PC-9 (cell line): ENCODE data around the gene ELP4. TPM values are rescaled to one million over a fixed set of nuclear protein-coding genes. Genes with fewer than 3 reads are reported as not detected.

ENCODE experiments used
- BruUV-seq: library from RNA; stranded (reverse); fragments of 400-500 nt; replicated peaks from 2 replicates; lab custom pipeline; 2021; lab: Mats Ljungman, UMichigan
- CTCF ChIA-PET: fragments of 300-600 bp; sonication (Branson Sonifier 250); formaldehyde crosslinking; loops from one replicate; lab custom pipeline; 2022; ENCODE audit warnings: antibody characterized with exemption; lab: Charles Lee
- POLR2A ChIA-PET: fragments of 300-600 bp; sonication (Branson Sonifier 250); formaldehyde crosslinking; loops from one replicate; lab custom pipeline; 2022; ENCODE audit warnings: antibody characterized with exemption; ENCODE audit not compliant: unreplicated experiment; lab: Charles Lee
- DNase-seq, 2 experiments: peaks; one replicate each; pipeline versions ENCODE4 v3.0.0 to v3.0.0-alpha.2; 2015 to 2022; ENCODE audit warnings: mixed read lengths in 1 of 2
- H2AFZ ChIP-seq: fragments of 200-600 bp; sonication (generic); 2 replicates; pipeline ENCODE4 v1.8.1; 2017; ENCODE audit warnings: antibody characterized with exemption
- H3F3A ChIP-seq: fragments of 200-600 bp; sonication (generic); 2 replicates; pipeline ENCODE4 v1.8.1; 2017; ENCODE audit warnings: antibody characterized with exemption, mild to moderate bottlenecking, low read depth; ENCODE audit not compliant: insufficient read depth
- H3K27ac ChIP-seq: fragments of 200-600 bp; sonication (generic); 2 replicates; pipeline ENCODE4 v1.6.1; 2016; ENCODE audit warnings: mixed run types
- H3K27me3 ChIP-seq: fragments of 200-600 bp; sonication (generic); 2 replicates; pipeline ENCODE4 v1.6.1; 2016; ENCODE audit warnings: low read depth, mixed run types; ENCODE audit not compliant: insufficient read depth
- H3K36me3 ChIP-seq: fragments of 200-600 bp; sonication (generic); 2 replicates; pipeline ENCODE4 v1.6.1; 2016; ENCODE audit warnings: low read depth, mixed run types
- H3K4me1 ChIP-seq: fragments of 200-600 bp; sonication (generic); replicated peaks from 2 replicates; pipeline ENCODE4 v1.6.1; 2016; ENCODE audit warnings: mixed run types; ENCODE audit not compliant: insufficient read depth
- H3K4me2 ChIP-seq: fragments of 200-600 bp; sonication (generic); 2 replicates; pipeline ENCODE4 v1.6.1; 2017; ENCODE audit warnings: mixed run types
- H3K4me3 ChIP-seq: fragments of 200-600 bp; sonication (generic); 2 replicates; pipeline ENCODE4 v1.6.1; 2016; ENCODE audit warnings: mixed run types
- H3K79me2 ChIP-seq: fragments of 200-600 bp; sonication (generic); 2 replicates; pipeline ENCODE4 v1.6.1; 2017; ENCODE audit warnings: low read depth, mixed run types
- H3K9me2 ChIP-seq: fragments of 200-600 bp; sonication (generic); 2 replicates; pipeline ENCODE4 v1.8.1; 2017; ENCODE audit warnings: mild to moderate bottlenecking; ENCODE audit not compliant: insufficient read depth
- H3K9me3 ChIP-seq: fragments of 200-600 bp; sonication (generic); 2 replicates; pipeline ENCODE4 v1.8.1; 2016; ENCODE audit warnings: low read depth; ENCODE audit not compliant: insufficient read depth
- H4K20me1 ChIP-seq: fragments of 200-600 bp; sonication (generic); 2 replicates; pipeline ENCODE4 v1.8.1; 2017; ENCODE audit not compliant: insufficient read depth
- EZH2 ChIP-seq: fragments of 200-600 bp; sonication (generic); IDR thresholded peaks from 2 replicates; pipeline ENCODE4 v1.8.0; 2017; ENCODE audit warnings: antibody characterized with exemption, low read depth
- intact Hi-C: fragments of 100-400 bp; cut with micrococcal nuclease; formaldehyde crosslinking; loops from one replicate; pipeline ENCODE4 v1.10.0; 2022; ENCODE audit not compliant: unreplicated experiment
- total RNA-seq: library from RNA; stranded (reverse); gene quantifications from 2 replicates; pipeline ENCODE4 v1.2.3, GENCODE V29; 2021
- TF ChIP-seq, protein P1 (sequence below): fragments of 200-600 bp; sonication (generic); conservative IDR thresholded peaks from 2 replicates; pipeline ENCODE4 v1.6.1; 2017; ENCODE audit warnings: mixed run types, antibody characterized with exemption, mild to moderate bottlenecking, moderate library complexity

ELP4 gene
- total RNA-seq, 1 experiment from 2014 or later: 20.5 TPM

DNA sequence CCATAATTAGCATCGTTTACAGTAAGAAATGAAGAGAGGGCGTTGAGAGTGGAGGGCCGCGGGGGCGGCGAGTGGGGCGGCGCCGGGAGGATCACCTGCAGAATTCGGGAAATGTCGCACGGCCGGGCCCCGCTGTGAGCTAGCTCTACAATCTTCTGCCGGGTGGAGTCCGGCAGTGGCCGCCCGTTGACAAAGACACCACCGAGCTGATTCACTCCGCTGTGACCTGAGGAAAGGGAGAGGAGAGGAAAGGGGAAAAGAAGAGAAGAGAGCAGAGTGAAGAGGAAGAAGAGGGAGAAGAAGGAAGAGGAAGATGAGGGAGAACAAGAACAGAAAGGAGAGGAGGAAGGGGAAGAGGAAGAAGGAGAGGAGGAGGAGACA is 293.0 kb downstream of the ELP4 start:
- BruUV-seq: no TSS peak
- no peaks in the 10 kb centered on the region for H3K27me3 ChIP-seq
- no peaks in the 10 kb centered on the region for H3F3A ChIP-seq

DNA sequence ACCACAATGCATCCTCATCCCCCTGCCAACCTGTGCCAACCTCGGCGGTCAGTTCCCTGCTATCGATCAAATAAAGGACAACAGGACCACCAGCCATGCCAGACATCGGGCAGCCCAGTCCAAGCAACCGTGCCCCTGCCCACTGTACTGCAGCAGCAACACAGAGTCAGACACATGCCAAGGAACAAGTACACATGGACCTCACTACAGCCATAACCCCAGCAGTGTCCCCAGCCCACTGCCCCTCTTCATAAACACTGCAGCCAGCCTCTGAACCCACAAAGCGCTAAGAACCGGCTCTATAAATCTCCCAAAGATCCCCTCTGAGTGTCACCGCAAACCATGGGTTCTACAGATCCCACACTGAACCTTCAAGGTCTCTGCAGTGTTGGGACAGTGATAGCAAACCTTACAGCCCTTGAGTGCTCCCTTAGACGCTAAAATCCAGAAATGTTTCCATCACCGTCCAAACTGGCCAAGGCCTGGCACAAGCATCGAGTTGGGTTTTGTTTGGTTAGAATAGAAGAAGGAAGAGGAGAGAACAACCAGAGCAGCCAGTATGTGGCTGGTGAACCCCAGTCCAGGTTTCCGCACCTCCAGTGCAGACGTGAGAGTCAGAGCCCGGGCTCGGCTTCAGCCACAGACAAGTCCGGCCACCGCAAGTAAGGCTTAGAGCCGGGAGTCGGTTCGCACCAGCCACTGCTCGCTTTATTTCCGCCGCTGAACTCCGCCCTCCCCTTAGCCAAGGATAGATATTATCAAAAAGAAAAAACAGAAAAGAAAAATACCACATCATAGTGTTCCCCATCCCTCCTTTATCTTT is 293.6 kb downstream of the ELP4 start:
- Histone ChIP-seq H2AFZ (no peak overlapping the region), H3K4me1 (peaks cover 9% of the 10 kb centered on the region), H3K36me3 (peaks cover 18% of the 10 kb centered on the region; the same call in 1 of the 2 replicates), H3K4me2 (no peak overlapping the region), H3K27ac (no peak overlapping the region), H3K4me3 (no peak overlapping the region), H3K27me3 (no peaks in the 10 kb centered on the region), H3K79me2 (peaks cover 29% of the 10 kb centered on the region), H3K9me2 (no peaks in the 10 kb centered on the region), H3K9me3 (no peaks in the 10 kb centered on the region), H4K20me1 (no peaks in the 10 kb centered on the region), H3F3A (no peaks in the 10 kb centered on the region)
- POLR2A ChIA-PET: no interaction called here
- intact Hi-C loops: loop anchor here (10.0 kb wide), 1 partner anchor 372 kb away; no protein-coding TSS in a partner anchor
- CTCF ChIA-PET: no interaction called here
- BruUV-seq: no TSS peak
- no peak for DNase-seq
- no peak for TF ChIP-seq EZH2
- TF ChIP-seq, protein P1, sequence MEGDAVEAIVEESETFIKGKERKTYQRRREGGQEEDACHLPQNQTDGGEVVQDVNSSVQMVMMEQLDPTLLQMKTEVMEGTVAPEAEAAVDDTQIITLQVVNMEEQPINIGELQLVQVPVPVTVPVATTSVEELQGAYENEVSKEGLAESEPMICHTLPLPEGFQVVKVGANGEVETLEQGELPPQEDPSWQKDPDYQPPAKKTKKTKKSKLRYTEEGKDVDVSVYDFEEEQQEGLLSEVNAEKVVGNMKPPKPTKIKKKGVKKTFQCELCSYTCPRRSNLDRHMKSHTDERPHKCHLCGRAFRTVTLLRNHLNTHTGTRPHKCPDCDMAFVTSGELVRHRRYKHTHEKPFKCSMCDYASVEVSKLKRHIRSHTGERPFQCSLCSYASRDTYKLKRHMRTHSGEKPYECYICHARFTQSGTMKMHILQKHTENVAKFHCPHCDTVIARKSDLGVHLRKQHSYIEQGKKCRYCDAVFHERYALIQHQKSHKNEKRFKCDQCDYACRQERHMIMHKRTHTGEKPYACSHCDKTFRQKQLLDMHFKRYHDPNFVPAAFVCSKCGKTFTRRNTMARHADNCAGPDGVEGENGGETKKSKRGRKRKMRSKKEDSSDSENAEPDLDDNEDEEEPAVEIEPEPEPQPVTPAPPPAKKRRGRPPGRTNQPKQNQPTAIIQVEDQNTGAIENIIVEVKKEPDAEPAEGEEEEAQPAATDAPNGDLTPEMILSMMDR: no peak

More for the DNA sequence above, 293.0 kb downstream of the ELP4 start:
- ChIA-PET POLR2A (no interaction called here), CTCF (no interaction called here)
- Histone ChIP-seq H3K27ac (no peak overlapping the region), H3K4me3 (no peak overlapping the region), H3K9me2 (no peaks in the 10 kb centered on the region), H3K79me2 (peaks cover 23% of the 10 kb centered on the region), H2AFZ (no peak overlapping the region), H3K36me3 (peaks cover 18% of the 10 kb centered on the region; the same call in 1 of the 2 replicates), H3K4me1 (peaks cover 3% of the 10 kb centered on the region), H3K4me2 (no peak overlapping the region), H3K9me3 (no peaks in the 10 kb centered on the region), H4K20me1 (no peaks in the 10 kb centered on the region)
- intact Hi-C loops: loop anchor here (10.0 kb wide), 1 partner anchor 372 kb away; no protein-coding TSS in a partner anchor
- DNase-seq: no peak
- TF ChIP-seq, protein P1: no peak
- no peak for TF ChIP-seq EZH2

GRCh38 chr11:31803813-31804311 is 294.3 kb downstream of the ELP4 start:
- CTCF ChIA-PET: no interaction called here
- Histone ChIP-seq H3K36me3 (peaks cover 18% of the 10 kb centered on the region; the same call in 1 of the 2 replicates), H3K9me2 (no peaks in the 10 kb centered on the region), H4K20me1 (no peaks in the 10 kb centered on the region), H3K4me1 (peaks cover 12% of the 10 kb centered on the region), H3K9me3 (no peaks in the 10 kb centered on the region), H2AFZ (no peak overlapping the region), H3F3A (no peaks in the 10 kb centered on the region), H3K4me3 (no peak overlapping the region), H3K79me2 (peaks cover 35% of the 10 kb centered on the region), H3K27ac (no peak overlapping the region), H3K27me3 (no peaks in the 10 kb centered on the region), H3K4me2 (no peak overlapping the region)
- BruUV-seq: no TSS peak
- intact Hi-C loops: loop anchor here (10.0 kb wide), 1 partner anchor 371 kb away; no protein-coding TSS in a partner anchor
- POLR2A ChIA-PET: no interaction called here
- no peak for DNase-seq
- TF ChIP-seq, protein P1: no peak
- no peak for TF ChIP-seq EZH2
